IMR-90 (cell line): Measurements from ENCODE around the gene TYRP1.

Experiments used
- CTCF ChIP-seq: conservative IDR thresholded peaks from 2 replicates; pipeline ENCODE4 v1.5.1; 2012; ENCODE audit warnings: mild to moderate bottlenecking, low read depth, low read length, improper control_type of control experiment
- USF2 ChIP-seq: fragments of 150-350 bp; IDR thresholded peaks from 2 replicates; pipeline ENCODE4 v1.6.1; 2017; ENCODE audit warnings: mild to moderate bottlenecking, antibody characterized with exemption, low read length, low read depth

GRCh38 chr9:12699529-12699928 lies 6.3 kb downstream of the TYRP1 start:
- TF ChIP-seq CTCF: peak; percentile 46
- no peak for TF ChIP-seq USF2
